LHCN-M2 (cell line): ENCODE measurements around the gene FIGNL2. TPM values are rescaled to one million over a fixed set of nuclear protein-coding genes. Genes with fewer than 3 reads are reported as not detected.
A peak's percentile ranks its signal among the peaks of the same experiment; 100 is the strongest.
"Not testable (repeated sequence)": the region's sequence is repeated elsewhere in the genome, so short reads cannot be mapped to it uniquely, and the experiment has no call there.

Source experiments
- DNase-seq: peaks from one replicate; pipeline ENCODE4 v3.0.0-alpha.2; 2012; ENCODE audit warnings: low read depth
- total RNA-seq: library from RNA; depleted of rRNA; stranded (reverse); fragments of >200 nt; gene quantifications from 2 replicates; pipeline ENCODE4 v1.2.3, GENCODE V29; 2014

Gene FIGNL2
- total RNA-seq, 1 experiment from 2014 or later, result 0.17 TPM

DNA sequence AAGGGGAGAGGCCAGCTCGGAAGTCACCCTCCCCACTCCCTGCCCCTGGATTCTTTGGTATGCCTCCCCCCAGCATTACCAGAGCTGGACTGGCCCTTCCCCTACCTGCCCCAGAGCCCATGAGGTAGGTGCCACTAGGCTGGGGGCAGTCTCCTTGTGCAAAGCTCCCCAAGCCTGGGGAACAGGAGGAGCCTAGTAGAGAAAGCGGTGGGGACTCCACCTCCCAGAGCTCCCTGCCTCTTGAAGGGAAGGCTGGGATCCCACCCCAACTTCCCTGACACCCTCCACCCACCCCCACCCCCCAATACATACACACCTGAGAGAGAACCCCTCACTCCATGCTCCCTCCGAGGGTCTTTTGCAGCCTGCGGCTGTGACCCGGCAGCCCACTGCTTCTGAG lies 30.4 kb downstream of the FIGNL2 start:
- DNase-seq, result no peak

DNA sequence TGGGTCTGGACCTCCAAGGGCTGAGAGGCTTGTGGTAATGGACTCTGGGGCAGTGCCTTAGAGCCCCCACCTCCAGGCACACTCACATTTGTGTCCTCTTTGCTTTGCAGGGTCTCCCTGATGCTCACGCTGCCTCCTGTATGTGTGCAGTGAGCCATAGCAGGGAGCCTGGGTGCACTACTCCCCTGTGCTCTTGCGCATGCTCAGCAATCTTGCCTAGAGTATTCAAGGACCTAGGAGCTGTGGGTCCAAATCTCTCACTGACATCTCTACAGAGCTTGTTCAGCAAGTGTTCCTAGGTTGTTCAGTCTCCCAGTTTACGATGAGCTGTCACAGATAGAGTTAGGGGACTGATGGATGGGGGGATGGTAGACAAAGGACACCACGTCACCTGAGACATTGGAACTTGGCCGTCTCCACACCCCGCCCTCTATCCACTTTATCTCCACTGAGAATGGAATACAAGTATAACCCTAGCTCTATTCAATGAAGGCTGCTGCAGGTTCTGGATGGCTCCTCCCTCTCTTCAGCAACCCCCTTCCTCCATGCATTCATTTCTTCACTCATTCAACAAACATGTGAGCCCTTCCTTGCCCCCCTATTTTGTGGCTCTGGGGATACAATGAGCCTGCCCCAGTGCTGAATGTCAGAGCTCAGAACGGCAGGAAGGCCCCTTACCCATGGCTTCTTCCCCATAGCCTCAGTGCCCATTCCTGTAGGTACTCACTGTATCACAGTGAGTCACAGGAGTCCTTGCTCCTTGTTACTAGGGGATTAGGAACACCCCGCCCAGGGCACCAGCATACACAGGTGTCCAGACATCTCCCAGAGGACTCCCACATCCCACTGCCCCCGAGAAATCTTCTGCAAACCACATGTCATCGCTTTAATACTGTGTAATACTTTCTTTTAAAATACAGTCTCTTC lies 31.2 kb downstream of the FIGNL2 start:
- DNase-seq, result no peak

DNA sequence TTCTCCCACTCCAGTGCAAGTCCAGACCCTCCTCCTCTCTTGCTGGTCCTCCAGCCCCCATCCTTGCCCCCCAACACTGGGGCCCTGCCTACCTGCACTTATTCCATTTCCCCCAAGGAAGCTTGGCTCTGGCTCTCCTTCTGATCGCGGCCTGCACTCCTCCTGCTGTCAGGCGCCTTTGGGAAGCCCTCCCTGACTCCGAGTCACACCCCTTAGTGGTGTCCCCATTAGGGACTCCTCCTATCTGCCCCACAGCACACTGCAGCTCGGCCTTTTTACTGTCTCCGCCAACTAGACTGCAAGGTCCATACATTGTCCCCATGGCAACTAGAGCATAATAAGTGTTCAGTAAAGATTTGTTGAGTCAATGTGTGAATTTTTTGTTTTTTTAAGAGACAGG lies 32.9 kb downstream of the FIGNL2 start:
- DNase-seq, result no peak

DNA sequence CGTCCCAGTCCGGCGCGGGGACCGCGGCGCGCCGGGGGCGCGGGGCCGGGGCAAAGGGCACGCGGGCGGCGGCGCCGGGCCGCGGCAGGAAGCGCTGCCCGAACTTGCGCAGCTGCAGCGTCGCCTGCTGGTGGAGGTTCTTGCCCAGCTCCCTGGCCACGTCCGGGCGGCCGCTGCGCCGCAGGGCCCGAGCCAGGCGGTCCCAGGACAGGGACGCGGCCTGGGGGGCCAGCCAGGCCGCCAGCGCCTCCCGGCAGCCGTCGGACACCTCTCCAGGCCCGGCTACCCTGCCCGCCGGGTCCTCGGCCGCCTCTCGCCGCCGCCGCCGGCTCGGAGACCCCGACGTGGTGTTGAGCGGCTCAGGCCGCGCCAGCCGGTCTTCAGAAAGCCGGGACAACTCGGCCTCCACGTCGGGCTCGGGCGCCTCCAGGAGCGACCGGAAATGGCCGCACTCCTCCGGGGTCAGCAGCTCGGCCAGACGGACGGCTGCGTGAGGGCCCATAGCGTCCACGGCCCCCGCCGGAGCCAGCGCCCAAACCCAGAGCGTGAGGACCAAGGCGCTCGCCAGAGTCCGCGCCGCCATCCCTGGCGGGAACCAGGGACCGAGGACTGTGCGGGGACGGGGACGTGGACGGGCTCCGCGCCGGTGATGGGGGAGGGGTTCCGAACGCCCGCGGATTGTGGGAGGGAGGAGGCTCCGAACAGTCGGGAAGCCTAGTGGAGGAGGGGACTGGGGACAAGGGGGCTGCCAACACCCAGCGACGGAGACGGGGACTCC lies 34.0 kb downstream of the FIGNL2 start:
- peak; percentile 45 for DNase-seq

DNA sequence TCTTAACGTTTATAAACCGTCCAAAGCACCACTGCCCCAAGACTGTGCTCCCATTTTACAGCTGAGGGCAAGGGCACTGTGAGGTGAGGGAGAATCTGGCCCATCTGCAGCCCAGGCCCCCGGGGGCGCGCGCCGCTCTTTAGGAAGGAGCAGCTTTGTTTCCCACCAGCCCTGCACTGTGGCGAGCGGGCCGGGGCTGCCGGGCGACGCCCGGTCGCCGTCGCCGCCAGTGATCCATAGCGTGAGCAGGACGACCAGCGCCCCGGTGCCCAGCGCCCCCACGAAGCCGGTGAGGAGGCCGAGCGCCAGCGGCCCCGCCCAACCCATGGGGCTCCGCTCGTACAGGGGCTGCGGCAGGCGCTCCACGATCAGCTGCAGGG lies 34.6 kb downstream of the FIGNL2 start:
- no peak for DNase-seq

DNA sequence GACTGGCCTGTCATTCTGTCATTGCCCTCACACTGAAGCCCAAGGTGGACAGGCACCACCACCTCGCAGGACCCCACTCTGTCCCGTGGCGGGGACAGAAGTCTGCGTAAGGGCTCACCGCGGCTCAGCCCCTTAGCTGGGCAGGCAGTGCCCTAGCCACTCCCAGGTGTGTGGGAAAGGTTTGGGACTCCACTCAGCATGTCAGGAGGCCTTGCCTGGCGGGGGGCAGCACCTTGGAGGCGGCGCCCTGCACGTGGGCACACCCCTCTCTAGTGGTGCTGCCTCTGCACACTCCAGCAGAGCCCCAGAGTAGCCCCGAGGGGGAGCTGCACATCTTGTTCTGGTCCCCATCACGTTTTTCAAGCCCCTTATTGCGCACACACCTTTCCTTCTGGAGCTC lies 35.6 kb downstream of the FIGNL2 start:
- DNase-seq, result no peak

DNA sequence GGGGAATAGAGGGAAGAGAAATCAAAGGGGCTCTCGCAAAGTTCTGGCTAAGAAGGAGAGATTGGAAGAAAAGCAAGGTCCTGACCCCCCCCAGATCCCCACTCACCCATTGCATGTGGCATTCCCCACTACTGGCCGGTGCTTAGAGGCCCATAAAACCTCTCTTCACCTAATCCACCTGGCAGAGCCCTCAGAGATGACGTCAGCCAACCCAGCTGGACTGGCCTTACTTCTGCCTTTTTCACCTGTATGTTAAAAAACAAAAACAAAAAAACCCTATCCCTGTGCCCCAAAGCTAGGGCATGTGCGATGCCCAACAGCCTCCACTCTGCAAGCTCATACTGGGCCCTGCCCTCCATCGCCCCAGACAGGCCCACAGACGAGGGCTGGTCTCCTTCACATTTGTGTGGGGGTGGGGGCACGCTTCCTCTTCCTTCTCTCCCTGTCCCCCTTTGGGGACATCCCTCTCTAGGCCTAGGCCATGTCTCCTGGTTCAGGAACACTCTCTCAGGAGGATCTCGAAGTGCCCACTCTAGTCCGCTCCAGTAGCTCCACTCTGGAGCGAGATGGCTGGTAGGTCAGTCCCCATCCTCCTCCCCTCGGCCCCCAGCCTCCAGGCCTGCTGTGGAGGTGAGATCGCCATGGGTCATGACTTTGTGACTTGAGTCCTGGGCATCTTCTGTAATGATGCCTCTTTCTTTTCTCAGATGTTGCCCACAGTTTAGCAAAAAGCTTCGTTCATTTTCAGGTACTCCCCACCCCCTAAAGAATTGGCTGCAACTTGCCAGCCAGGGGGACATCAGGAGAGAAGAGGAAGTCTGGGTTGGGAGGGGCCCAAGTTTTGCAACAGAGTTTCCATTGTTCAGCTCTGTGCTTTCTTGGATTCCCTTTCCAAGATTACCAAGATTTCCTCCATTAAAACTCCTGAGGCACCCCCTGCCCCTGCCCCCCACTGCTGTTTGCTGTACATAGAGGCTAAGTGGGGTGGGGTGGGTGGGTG lies 37.0 kb downstream of the FIGNL2 start:
- DNase-seq, result no peak

DNA sequence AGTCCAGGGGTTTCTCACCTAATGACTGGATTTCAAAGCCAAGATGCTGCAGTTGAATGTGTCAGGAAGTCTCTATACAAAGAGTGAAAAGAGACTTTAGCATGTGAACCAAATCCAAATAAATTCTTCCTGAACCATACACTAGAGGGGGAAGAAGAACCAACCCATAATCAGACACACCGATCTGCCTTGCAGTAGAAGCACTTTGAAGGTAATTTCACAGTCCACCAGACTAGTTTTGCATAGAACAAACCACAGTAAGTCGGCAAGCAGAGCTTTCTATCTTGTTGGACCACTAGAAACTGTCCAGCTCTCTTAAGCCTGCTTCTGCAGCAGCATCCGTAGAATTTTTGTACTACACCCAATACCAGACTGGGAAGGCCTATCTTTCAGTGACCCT lies 39.3 kb downstream of the FIGNL2 start:
- no peak for DNase-seq

DNA sequence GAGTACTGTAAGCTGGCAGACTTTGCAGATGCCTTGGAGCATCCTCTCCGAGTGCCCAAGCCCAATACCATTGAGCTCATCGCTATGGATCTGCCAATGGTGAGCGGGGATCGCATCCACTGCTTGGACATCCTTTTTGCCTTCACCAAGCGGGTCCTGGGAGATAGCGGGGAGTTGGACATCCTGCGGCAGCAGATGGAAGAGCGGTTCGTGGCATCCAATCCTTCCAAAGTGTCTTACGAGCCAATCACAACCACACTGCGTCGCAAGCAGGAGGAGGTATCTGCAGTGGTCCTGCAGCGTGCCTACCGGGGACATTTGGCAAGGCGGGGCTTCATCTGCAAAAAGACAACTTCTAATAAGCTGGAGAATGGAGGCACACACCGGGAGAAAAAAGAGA lies 41.6 kb downstream of the FIGNL2 start:
- no peak for DNase-seq

DNA sequence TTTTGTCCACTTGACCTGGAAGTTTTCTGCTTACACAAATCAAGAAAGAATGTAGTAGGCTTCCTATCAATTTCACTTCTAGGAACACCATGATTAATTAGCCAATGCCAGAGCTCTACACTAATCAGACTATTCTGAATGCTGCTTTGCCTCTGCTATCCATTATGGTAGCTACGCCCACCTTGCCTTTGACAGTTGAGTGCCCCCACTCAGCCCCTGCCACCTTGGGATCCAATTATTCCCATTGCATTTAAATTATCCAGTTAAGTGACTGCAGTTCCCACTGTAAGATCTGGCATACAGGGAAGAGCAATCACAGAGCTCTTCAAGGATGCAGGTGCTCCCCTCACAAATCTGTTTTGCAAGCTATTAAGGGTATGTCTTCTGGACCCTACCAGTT lies 47.5 kb downstream of the FIGNL2 start:
- no peak for DNase-seq

DNA sequence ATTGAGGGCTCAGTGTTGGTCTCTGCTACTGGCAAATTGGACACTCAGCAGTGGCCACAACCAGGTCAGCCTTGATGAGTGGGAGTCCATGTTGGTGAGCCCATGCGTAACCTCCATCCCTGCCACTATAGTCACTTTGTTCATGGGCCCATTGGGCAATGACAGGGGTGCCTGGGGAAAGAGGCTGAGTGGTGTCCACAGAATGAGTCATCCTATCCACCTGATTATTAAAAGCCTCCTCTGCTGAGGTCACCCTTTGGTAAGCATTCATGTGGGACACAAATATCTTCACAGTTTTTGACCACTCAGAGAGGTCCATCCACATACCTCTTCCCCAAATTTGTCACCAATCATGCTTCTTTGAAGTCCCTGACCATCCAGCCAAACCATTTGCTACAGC lies 50.0 kb downstream of the FIGNL2 start:
- no peak for DNase-seq

DNA sequence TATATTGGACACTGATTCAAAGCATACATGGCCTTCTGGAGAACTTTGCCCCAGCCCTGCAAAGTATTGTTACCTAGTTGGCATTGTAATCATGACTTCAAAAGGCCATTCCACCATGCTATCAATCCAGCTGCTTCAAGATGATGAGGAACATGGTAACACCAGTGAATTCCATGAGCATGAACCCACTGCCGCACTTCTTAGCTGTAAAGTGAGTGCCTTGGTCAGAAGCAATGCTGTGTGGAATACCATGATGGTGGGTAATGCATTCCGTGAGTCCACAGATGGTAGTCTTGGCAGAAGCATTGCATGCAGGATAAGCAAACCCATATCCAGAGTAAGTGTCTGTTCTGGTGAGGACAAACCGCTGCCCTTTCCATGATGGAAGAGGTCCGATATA lies 50.5 kb downstream of the FIGNL2 start:
- not testable (repeated sequence) for DNase-seq

DNA sequence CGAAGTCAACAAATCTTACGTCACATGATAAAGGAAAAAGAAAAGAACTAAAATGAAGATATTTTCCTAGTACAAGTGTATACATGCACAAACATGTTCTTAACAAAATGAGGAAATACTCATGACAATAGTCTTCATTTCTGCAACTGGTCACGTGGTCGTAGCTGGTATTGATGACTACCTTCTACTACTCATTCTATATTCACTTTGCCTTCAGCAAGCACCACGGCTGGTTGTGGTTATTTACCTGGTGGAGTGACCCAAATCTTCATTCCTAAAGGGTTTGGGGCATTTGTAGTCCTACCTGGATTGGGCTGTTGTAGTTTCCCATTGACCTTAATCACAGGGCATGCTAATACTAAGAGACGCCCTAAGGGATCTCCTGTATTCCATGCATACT lies 51.2 kb downstream of the FIGNL2 start:
- DNase-seq, result no peak

DNA sequence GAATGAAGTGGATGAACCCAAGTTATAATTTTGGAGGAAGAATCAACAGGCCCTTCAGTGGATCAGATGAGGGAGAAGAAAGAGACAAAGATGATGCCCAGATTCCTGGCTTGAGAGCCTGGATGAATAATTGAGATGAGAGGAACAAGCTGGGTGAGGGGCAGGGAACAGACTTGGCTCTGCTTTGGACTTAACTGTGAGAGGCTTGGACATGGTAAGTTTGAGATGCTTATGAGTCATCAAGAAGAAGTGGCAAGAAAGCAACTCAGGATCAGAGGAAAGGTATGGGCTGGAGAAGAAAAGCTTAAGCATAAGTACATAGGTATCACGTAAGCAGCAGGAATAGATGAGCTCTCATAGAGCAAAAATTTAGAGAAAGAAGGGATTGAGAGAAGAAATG lies 55.3 kb downstream of the FIGNL2 start:
- no peak for DNase-seq

DNA sequence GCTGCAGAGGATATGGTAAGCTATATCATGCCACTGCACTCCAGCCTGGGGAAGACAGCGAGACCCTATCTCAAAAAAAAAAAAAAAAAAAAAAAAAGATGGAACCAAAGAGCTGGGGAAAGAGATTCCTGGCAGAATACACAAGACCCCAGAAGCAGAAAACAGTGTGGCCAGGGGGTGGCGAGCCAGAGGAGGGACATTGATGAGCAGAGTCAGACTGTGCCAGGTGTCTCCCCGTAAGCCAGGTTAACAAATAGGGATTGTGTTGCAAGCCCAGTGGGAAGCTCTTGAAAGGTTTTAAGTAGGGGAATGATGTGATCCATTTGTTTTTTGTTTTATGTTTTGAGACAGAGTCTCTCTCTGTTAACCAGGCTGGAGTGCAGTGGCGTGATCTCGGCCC lies 56.1 kb downstream of the FIGNL2 start:
- DNase-seq, result no peak

DNA sequence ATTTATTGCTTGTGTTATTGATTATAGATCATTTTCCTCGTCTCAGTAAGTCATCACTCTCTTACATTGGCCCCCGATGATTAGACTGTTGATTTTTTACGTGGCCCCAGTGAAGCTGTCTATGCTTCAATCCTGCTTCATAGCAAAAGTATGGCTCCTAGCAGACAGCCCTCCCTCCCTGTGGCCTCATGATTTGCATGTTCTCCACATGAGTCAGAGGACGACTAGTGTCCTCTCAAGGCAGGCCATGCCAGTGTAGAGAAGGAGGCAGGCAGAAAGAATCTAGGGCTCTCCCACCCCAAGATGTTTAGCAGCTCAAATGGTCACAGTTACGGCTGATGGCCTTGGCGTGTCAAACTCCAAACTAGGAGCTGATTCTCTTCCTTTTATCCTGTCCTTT lies 59.6 kb downstream of the FIGNL2 start:
- DNase-seq, result peak; percentile 70

DNA sequence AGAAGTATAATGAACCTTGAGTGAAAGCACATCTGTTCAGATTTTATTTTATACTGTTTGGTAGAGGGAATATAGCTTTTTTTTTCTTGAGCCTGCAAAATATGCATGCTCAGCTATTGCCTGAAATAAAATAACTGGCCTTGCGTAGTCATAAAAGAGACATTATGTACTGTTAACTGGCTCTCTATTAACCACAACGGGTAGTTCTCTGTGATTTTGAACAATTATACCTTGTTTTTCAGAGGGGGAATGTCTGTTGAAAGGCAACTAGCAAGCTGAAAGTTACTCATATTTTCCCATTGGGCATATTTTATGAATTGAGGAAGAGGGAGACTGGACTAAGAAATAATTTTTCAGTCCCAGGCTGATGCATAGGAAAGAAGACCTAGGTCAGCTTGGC lies 62.6 kb downstream of the FIGNL2 start:
- no peak for DNase-seq

DNA sequence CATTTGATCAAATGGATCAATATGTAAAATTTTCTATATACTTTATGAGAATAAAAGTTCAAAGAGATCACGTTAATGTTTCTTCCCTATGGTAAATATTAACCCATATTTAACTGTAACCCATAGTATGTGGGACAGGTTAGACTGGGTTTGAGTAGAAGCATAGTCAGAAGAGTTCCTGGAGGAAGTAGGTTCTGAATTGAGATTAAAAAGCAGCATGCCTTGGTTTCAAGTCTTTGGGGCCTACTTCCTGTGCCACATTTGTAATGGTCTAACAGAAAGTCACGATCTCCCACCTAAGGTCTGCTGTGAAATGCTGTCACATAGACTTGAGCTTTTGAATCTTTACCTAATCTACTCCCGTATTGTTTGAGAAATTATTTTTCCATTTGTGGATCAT lies 63.8 kb downstream of the FIGNL2 start:
- no peak for DNase-seq

DNA sequence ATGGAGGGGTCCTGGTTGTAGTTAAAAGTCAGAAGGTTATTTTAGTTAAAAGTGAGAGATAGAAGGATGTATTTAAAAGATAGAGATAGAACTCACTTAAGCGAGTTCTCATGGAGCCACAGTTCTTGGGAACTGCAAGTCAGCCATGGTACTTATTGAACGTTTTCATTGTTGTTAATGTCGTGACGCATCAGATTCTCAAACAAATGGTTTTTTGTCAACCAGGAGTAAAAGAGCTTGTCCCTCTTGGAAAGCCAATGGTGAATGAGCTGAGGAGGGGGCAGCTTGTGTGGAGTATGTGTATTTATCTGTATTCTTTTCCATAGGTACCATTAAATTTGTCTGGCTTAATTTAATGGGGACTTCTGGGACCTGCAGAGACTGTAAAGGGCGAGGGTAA lies 68.6 kb downstream of the FIGNL2 start:
- DNase-seq, result no peak

DNA sequence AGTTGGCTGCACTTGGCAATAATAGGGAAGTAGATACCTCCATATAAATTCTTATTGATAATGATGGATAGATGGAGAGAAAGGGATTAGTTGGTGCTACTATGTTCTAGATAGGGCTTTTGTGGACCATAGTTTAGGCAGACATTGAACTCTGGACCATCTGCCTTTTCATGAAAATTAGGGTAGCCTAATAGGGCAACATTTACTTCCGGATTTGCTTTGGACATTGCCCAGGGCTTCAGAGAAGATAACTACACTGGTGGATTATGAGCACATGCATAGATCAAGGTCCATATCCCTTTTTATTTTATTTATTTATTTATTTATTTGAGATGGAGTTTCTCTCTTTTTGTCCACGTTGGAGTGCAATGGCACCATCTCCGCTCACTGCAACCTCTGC lies 70.5 kb downstream of the FIGNL2 start:
- no peak for DNase-seq

DNA sequence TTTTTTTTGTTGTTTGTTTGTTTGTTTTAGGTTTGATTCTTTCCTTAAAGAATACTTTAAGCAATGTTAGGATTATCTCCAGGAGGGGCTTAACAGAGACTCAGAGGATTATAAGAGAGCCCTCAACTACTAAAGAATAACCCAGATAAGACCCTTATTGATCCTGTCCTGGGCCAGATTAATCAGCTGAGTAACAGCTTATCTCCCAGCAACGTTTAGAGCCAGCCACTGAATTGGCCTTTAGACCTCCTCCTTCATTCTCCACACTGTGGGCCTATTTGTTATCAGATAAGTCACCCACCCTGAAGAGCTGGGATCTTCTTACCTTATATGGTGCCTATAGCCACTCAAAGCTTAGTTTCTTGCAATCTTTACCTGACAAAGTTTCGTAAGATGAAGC lies 71.1 kb downstream of the FIGNL2 start:
- DNase-seq, result no peak

DNA sequence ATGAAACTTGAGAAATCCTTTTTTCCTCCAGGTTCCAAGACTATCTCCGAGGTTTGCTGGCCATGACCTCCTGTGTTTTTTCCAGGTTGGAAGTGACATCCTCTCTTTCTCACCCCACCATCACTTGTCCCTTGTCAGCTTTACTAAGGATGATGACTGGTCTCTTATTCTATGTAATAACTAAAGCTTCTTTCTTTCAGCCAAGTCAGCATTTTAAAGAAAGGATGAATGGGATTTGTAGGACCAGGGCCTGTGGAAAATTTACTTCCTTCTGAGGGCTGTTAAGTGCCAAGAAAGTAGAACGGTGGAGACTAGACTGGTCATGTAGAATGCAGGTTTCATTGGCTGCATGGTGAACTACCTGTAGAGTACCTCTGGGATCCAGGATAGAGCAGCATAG lies 73.6 kb downstream of the FIGNL2 start:
- DNase-seq, result no peak
